Ishikawa (cell line): ENCODE results near the gene HOXA13.

Experiments
- CEBPB ChIP-seq: IDR thresholded peaks from 2 replicates; pipeline ENCODE4 v1.6.1; 2012
- EGR1 ChIP-seq: IDR thresholded peaks from 2 replicates; pipeline ENCODE4 v1.6.1; 2012
- REST ChIP-seq: IDR thresholded peaks from 2 replicates; pipeline ENCODE4 v1.6.1; 2012; ENCODE audit warnings: low read depth, mild to moderate bottlenecking

DNA sequence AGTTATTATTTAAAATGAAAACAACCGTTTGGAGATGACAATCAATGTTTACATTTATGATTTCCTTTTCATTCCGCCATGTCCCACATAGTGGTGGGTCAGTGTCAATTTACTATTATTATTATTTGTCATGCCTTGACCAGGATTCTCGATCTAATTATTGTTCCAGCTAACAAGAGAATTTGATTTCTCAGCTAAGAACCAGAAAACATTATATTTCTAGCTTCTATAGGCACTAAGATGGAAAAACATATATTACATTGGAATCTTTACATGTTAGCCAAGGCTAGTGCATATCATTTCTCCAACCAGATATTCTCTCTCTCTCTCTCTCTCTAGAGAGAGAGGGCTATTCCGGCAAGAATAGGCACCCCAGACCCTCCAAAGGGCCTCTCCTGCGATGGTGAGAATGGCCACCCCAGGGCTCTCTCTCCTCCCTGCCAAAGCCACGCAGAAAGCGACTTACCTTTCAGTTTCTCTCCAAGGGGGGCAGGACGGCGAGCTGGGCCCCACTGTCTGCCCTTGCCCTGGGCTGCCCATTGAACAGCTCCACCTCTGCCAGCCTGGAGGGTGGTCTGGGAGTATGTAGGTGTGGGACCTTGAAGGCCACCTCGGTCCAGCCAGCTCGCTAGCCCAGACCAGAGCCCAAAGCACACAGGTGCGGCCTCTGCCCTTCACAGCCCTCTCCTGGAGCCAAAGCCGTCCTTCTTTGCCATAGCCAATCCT lies 49.9 kb downstream of the HOXA13 start:
- TF ChIP-seq REST, result no peak
- TF ChIP-seq EGR1, result no peak
- TF ChIP-seq CEBPB, result no peak
